Ovary (tissue), 3 donors: ENCODE measurements around the gene INPP4A.

ENCODE experiments used
- CTCF ChIP-seq, 3 donors: fragments of 450-650 bp in 2 of 3; fragments of 200-600 bp in 1 of 3; IDR thresholded peaks; one replicate each; pipeline versions ENCODE4 v1.5.1 to v1.8.0; 2016 to 2022; ENCODE audit warnings: antibody characterized with exemption in 3 of 3, mild to moderate bottlenecking in 1 of 3
- EP300 ChIP-seq: sonication (generic); formaldehyde crosslinking; IDR thresholded peaks from one replicate; pipeline ENCODE4 v1.6.1; 2017; ENCODE audit warnings: antibody characterized with exemption
- POLR2A ChIP-seq: fragments of 450-650 bp; IDR thresholded peaks from one replicate; pipeline ENCODE4 v1.6.1; 2017; ENCODE audit warnings: antibody characterized with exemption, mild to moderate bottlenecking, moderate library complexity
- donor health status: DM: no; HTN: no; CAD: no.

GRCh38 chr2:98570356-98570755 is 125.7 kb downstream of the INPP4A start:
- TF ChIP-seq CTCF (IDR thresholded peaks at IDR 0.05), result no peak
- no peak for TF ChIP-seq POLR2A
- TF ChIP-seq EP300, result no peak
